Left lobe of liver (tissue), 2 donors: ENCODE measurements around the gene CCDC137. TPM values are rescaled to one million over a fixed set of nuclear protein-coding genes. Genes with fewer than 3 reads are reported as not detected.

ENCODE experiments used
- ATAC-seq: fragments of 200-7000 bp; cut with Tn5 transposase; one replicate; pipeline ENCODE4 v1.9.1; 2020; ENCODE audit warnings: mild to moderate bottlenecking, moderate library complexity
- DNase-seq: peaks from one replicate; pipeline ENCODE4 v3.0.0-alpha.2; 2020; ENCODE audit warnings: low spot score
- total RNA-seq: library from RNA; stranded (reverse); gene quantifications from one replicate; pipeline ENCODE4 v1.2.1, GENCODE V29; 2021
- donor health status: DM: no; HTN: no; CAD: no; lungs with moderate emphysema.
- donor health status: DM: no; HTN: yes; CAD: no.

Gene CCDC137
- total RNA-seq, 1 donor from 2014 or later: 7.0 TPM

DNA sequence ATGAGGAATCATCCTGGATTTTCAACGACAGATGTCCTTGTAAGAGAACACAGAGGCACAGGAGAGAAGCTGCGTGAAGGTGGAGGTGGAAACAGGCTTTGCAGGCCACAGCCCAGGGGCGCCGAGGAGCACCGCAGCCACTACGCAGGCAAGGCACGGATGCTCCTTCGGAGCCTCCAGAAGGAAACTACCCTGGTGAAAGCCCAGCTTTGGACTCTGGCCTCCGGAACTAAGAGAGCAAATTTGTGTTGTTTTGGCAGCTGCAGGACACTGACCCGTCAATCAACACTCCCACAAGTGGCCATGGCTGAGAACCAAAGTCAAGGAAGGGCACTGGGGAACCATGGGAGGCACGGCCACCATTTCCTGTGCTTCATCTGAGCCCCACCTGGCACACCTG, 13.6 kb downstream of the CCDC137 start:
- ATAC-seq (peak; percentile 49), DNase-seq (peak; percentile 74)

DNA sequence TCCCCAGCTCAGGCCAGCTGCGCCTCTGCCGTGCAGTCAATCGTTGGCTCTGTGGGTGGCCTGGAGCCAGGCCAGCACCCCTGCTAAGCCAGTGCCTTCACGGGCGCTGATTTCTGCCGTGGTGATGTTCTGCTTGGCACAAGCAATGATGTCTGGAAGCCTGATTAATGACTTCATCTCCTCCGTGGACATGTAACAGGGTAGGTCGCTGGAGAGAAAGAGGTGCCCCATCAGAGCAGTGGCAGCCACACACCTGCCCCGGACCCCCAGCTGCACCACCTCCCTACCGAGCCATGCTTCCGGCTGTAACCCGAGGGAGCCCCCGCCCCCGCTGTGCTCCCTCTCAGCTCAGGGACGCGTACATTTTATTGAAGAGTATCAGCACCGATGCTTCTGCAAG, 15.1 kb downstream of the CCDC137 start:
- ATAC-seq (no peak), DNase-seq (no peak)

DNA sequence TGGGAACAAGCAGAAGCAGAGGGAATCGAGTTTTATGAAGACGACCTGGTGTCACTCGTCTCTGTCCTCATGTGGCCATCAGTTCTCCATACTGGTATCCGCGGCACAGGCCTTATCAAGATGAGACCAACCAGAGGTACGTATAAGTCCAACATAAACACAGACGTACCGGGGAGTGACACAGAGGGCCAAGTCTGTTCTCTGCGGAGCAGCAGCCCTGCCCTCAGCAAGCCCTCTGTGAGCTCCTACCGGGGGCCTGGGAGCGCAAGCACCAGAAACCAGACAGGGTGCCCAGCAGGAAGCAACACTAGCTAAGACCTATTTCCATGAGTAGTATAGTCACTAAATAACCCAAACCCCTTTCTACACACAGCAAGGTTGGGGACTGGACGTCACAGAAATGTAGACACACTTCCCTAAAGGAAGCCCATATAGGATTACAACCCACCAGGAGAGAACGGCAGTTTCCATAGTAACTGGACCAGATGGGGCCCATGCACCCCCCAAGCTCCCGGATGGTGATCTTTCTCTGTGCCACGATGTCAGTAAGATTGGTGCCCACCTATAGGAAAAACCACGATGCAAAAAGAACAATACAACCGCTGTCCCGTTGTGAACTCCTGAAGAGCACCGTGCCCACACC, 16.1 kb downstream of the CCDC137 start:
- no peak for ATAC-seq
- no peak for DNase-seq

DNA sequence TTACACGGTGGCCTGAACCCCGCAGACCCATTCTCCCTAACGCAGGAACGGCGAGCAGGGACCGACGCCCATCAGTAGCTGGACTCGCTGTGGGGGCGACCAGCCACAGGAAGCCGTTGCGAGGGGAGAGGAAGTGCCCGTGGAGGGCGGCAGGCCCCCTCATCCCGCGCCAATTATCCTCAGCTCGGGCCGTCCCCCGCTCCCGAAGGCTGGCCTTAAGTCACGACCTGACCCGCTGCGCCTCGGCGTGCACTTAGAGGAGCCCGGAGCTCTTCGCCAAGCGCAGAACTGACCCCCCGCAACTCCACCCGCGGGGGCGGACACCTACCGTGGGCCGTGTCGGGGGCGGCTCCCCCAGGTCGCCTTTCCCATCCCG, 16.7 kb downstream of the CCDC137 start:
- DNase-seq (no peak), ATAC-seq (peak; percentile 19)

DNA sequence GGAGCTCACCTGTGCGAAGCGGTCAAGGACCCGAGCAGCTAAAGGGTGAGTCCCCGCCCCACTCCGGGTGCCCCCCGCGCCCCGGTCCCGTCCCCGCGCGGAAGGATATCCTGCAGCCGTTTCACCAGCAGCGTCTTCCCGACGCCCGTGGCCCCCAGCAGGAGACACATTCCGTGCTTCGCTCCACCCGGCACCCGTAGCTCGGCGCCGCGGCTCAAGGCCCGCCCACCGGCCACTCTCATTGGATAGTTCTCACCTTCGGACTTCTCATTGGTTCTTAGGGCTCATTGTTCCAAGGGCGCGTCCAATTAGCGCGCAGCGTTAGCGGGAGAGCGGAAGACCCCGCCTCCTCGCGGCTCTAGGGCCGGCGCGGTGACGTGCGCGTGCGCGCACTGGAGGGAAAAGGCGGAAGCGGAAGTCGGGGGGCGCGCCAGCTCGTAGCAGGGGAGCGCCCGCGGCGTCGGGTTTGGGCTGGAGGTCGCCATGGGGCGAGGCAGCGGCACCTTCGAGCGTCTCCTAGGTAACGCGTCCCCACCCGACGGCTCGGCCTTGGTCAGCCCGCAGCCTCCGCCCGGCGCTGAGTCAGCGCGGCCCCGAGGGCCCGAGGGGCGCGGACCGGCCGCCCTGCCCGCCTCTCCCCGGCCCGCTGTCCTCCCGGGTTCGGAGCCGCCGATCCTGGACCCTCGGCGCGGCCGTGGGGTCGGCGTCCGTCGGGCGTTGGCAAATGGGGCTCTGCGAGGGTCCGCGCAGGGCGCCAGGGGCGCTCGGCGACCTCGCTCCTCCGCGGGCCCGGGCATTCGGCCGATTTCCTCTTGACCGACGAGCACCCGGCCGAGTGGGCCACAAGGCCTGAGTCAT, 17.3 kb downstream of the CCDC137 start, which contains the start of the genes ARL16 and HGS:
ARL16 (minus strand) TSS at position 214 of the 858 bp plus-strand sequence; CDS start at position 170, 44 bp downstream.
HGS (plus strand) TSS at position 428 of the 858 bp plus-strand sequence; CDS start at position 484, 56 bp downstream.
- peak; percentile 90 for ATAC-seq

DNA sequence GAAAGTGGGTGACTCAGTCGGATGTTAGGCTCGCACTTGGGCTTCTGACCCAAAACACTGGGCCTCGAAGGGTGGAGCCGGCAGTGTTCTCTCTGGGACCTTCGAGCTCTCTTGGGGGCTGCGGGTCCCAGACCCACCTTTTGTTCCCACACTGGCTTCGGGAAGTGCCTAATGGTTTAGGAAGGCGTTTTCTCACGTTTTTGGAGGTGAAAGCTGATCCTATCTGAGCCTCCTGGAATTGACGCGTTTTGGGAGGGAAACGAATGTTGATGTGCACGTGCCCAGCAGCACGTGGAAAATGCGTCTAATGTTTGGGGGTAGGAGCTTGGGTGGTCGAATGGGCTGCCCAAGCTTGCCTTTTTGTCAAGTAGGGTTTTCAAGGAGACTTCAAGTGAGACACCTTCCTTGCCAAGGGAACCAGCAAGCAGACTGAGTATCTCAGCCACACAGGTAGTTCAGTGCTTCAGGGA, 17.9 kb downstream of the CCDC137 start:
- ATAC-seq (no peak), DNase-seq (no peak)

More for the DNA sequence above, 17.3 kb downstream of the CCDC137 start, which contains the start of the genes ARL16 and HGS:
- peak; percentile 99 for DNase-seq

DNA sequence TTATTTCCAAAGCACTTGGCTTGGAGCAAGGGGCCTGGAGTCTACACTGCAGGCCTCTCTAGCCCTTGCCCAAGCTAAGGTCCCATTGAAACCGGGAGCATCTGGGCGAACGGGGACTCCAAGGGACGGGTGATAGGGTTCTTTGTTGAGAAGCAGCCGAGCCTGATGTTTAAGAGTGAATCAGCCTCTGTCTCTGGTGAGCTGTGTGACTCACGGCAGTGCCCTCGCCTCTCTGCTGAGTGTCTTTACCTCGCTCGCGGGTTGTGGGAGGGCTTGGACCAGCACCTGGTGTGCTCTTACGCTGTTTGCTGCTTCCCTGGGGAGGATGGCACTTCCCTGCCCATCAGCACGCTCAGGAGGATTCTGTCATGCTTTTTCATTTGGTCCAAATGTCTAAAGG, 18.6 kb downstream of the CCDC137 start:
- no peak for DNase-seq
- ATAC-seq: no peak

DNA sequence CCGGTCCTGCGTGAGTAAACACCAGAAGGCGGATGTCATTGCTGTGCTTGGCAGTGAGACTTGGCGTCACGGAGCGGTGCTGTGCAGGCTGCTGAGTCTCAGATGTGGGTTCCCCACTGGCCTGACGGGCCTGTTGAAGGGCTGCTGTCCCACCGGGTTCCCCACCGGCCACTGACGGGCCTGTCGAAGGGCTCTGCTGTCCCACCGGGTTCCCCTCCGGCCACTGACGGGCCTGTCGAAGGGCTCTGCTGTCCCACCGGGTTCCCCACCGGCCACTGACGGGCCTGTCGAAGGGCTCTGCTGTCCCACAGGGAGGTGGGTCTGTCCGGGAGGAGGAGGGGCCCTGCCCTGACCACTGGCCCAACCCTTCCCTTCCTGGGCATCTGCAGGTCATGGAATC, 20.1 kb downstream of the CCDC137 start:
- ATAC-seq: no peak
- DNase-seq: no peak

DNA sequence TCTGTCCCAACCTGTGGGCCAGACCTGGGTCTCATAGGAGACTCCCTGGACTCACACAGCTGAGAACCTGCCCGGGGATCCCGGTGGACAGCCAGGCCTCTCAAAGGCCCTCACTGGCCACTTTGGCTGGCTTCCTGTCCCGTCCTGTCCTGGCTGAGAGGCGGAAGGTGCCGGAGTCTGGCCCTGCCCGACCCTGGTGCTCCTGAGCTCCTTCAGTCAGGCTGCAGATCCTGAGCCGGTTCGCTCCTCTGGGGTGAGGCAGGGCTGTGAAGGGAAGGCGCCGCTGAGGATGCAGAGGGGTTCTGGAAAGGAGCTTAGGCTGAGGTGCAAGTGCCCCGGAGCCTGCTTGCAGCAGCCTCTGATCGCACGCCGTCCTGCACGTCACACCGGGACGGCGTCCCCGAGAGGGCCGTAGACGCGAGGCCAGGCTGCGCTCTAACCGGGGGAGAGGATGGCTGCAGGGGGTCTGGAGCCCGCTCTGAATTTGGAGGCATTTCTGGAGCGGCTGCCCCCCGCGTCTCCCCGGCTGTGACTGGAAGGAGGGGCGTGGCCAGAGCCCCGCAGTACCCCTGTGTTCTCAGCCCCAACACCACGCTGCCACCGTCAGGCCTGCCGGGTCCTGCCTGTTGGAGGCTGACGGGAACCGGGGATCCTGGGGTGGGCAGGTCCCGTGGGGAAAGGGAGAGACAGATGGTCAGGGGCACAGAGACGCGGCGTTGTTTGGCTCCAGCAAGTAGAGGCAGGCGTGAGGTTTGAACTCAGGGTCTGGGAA, 21.4 kb downstream of the CCDC137 start:
- ATAC-seq (no peak), DNase-seq (no peak)

DNA sequence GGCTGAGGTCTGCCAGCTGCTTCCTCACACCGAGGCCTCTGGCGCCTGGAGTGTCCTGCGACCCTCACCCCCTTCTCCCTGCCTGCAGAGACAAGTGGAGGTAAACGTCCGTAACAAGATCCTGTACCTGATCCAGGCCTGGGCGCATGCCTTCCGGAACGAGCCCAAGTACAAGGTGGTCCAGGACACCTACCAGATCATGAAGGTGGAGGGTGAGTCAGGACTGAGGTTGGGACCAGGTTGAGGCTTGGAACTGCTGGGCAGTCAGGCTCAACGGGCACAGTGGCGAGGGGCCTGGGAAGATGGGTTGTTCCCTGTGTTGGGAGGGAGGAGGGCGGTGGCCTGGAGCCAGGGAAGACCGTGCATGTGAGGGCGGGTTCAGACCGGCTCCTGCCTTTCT, 22.1 kb downstream of the CCDC137 start:
- no peak for DNase-seq

DNA sequence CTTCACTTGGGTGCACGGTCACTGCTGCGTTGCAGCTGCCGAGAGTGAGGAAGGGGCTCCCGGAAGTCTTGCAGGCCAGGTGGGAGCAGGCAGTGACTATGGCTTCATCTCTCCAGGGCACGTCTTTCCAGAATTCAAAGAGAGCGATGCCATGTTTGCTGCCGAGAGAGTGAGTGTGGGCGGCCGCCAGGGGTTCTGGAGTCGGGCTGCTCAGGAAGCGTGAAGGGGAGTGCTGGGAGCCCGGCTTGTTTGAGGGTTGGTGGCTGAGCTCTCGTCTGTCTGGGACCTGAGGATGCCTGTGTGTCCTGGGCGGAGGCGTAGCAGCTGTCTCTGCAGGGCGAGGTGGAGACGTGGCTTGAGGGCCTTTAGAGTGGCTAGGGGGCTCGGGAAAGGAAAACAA, 23.5 kb downstream of the CCDC137 start:
- no peak for DNase-seq
- ATAC-seq: no peak

More for the DNA sequence above, 22.1 kb downstream of the CCDC137 start:
- no peak for ATAC-seq

- no peak for ATAC-seq
- DNase-seq: no peak
Observed at GRCh38 chr17:81690549-81690948, 24.0 kb downstream of the CCDC137 start.

DNA sequence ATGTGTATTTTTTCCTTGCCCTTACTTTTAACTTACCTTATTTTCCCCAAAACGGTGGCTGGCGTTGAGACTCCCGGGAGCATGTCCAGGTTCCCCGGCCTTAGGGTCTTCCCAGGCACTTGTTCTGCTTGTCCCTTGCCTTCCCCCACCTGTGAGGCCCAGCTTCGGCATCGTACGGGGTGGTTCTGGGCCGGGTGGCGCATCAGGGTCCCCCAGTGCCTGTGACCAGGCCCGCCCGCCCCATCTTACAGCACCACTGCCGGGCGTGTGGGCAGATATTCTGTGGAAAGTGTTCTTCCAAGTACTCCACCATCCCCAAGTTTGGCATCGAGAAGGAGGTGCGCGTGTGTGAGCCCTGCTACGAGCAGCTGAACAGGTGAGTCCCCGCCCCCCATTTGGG, 24.7 kb downstream of the CCDC137 start:
- DNase-seq (no peak), ATAC-seq (no peak)

DNA sequence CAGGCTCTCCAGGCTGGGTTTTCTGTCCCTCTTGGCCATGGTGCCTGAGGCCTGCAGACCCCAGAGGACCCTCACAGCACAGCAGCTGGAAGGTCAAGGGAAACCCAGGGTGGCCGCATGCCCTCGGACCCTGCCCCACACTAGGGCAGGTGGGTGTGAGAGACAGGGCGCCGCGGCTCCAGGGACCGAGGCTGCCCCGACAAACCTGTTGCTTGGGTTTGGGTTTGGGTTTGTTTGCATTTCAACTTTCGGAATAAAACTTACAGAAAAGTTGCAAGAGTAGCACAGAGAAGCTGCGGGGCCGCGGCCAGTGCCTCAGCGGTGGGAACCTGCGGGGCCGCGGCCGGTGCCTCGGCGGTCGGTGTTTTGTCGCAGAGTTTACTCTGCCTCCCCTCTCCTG, 25.1 kb downstream of the CCDC137 start:
- DNase-seq: no peak
- ATAC-seq: no peak

GRCh38 chr17:81693509-81694210, 27.1 kb downstream of the CCDC137 start:
- peak; percentile 6 for ATAC-seq
- no peak for DNase-seq

DNA sequence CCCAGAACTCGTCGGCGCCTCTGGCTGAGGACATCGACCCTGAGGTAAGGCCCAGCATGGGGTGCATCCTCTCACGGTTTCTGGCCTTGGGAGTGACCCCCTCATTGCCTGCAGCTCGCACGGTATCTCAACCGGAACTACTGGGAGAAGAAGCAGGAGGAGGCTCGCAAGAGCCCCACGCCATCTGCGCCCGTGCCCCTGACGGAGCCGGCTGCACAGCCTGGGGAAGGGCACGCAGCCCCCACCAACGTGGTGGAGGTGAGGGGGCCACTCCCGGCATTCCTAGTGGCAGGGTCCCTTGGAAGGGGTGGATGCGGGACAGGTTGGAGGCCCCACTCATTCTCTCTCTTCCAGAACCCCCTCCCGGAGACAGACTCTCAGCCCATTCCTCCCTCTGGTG, 28.3 kb downstream of the CCDC137 start:
- DNase-seq (no peak), ATAC-seq (no peak)

DNA sequence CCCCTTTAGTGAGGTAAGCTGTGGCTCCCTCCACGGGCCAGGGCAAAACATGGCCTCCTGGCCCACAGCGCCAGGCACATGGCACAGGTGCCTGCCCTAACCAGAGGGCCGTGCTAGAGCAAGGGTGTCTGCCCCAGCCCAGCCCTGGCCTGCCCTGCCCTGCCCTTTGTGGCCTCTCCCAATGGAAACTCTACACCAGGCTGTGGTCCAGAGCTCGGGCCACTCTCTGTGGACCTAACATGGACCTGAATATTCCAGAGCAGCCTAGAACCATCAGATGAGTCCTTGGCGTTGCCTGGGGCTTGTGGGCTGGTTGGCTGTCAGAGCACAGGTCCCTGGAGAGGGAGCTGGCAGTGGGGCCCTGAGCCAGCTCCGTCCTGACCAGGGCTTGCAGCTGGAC, 28.7 kb downstream of the CCDC137 start:
- peak; percentile 5 for ATAC-seq
- DNase-seq: no peak

DNA sequence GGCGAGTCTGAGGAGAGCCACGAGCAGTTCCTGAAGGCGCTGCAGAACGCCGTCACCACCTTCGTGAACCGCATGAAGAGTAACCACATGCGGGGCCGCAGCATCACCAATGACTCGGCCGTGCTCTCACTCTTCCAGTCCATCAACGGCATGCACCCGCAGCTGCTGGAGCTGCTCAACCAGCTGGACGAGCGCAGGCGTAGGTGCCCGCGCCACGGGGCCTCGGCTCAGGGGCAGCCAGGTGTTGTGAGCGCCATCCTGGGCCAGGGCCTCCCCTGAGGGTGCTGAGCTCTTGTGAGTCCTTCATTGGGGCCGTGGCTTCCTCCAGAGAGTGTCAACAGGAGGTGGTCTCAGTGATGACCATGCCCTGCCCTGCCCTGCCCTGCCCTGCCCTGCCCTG, 29.3 kb downstream of the CCDC137 start:
- ATAC-seq (no peak), DNase-seq (no peak)

DNA sequence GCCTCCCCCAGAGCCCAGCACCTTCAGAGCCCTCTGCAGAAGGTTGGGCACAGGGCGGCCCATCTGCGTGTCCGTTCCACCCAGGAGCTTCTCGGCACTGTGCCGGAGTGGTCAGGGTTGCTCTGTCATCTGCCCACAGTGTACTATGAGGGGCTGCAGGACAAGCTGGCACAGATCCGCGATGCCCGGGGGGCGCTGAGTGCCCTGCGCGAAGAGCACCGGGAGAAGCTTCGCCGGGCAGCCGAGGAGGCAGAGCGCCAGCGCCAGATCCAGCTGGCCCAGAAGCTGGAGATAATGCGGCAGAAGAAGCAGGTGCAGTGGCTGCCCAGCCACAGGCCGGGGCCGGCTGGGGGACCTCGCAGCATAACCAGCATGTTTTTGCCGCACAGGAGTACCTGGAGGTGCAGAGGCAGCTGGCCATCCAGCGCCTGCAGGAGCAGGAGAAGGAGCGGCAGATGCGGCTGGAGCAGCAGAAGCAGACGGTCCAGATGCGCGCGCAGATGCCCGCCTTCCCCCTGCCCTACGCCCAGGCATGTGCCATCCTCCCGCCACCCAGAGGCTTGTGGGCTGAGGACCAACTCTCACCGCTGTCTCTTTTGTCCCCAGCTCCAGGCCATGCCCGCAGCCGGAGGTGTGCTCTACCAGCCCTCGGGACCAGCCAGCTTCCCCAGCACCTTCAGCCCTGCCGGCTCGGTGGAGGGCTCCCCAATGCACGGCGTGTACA, 29.8 kb downstream of the CCDC137 start:
- no peak for DNase-seq
- no peak for ATAC-seq
